ENCODE results near the gene ELP1.
"Not testable (repeated sequence)": the region's sequence is repeated elsewhere in the genome, so short reads cannot be mapped to it uniquely, and the experiment has no call there.

The ELP1 gene

GRCh38 chr9:108854094-108854493, 79.8 kb downstream of the ELP1 start:
- no peak for DNase-seq (ENCODE audit: low spot score)

- no peak for DNase-seq (ENCODE audit: low spot score)
Observed at GRCh38 chr9:108852079-108852478, 81.8 kb downstream of the ELP1 start.

GRCh38 chr9:108851138-108851537, 82.8 kb downstream of the ELP1 start:
- no peak for DNase-seq (ENCODE audit: low spot score)

- peak; percentile 7 for DNase-seq (ENCODE audit: low spot score)
Observed at GRCh38 chr9:108850293-108850897, 83.5 kb downstream of the ELP1 start.

- DNase-seq (ENCODE audit: low spot score), result not testable (repeated sequence)
Observed at GRCh38 chr9:108848296-108848695, 85.6 kb downstream of the ELP1 start.

- no peak for DNase-seq (ENCODE audit: low spot score)
Observed at GRCh38 chr9:108845947-108846346, 88.0 kb downstream of the ELP1 start.

- DNase-seq (ENCODE audit: low spot score), result no peak
Observed at GRCh38 chr9:108845507-108845906, 88.4 kb downstream of the ELP1 start.

GRCh38 chr9:108844856-108845255, 89.1 kb downstream of the ELP1 start:
- no peak for DNase-seq (ENCODE audit: low spot score)

GRCh38 chr9:108844391-108844790, 89.5 kb downstream of the ELP1 start:
- no peak for DNase-seq (ENCODE audit: low spot score)

- no peak for DNase-seq (ENCODE audit: low spot score)
Observed at GRCh38 chr9:108842610-108843295, 91.2 kb downstream of the ELP1 start.

GRCh38 chr9:108839561-108839960, 94.4 kb downstream of the ELP1 start:
- not testable (repeated sequence) for DNase-seq (ENCODE audit: low spot score)

- DNase-seq (ENCODE audit: low spot score), result no peak
Observed at GRCh38 chr9:108838017-108838416, 95.9 kb downstream of the ELP1 start.

GRCh38 chr9:108837530-108837929, 96.4 kb downstream of the ELP1 start:
- no peak for DNase-seq (ENCODE audit: low spot score)

- no peak for DNase-seq (ENCODE audit: low spot score)
Observed at GRCh38 chr9:108836781-108837180, 97.1 kb downstream of the ELP1 start.

GRCh38 chr9:108836319-108836718, 97.6 kb downstream of the ELP1 start:
- no peak for DNase-seq (ENCODE audit: low spot score)

GRCh38 chr9:108835831-108836230, 98.1 kb downstream of the ELP1 start:
- no peak for DNase-seq (ENCODE audit: low spot score)

GRCh38 chr9:108834959-108835665, 98.8 kb downstream of the ELP1 start:
- no peak for DNase-seq (ENCODE audit: low spot score)

GRCh38 chr9:108832179-108832500, 101.8 kb downstream of the ELP1 start:
- no peak for DNase-seq (ENCODE audit: low spot score)

- DNase-seq (ENCODE audit: low spot score), result no peak
Observed at GRCh38 chr9:108831496-108832178, 102.3 kb downstream of the ELP1 start.

GRCh38 chr9:108830272-108830671, 103.7 kb downstream of the ELP1 start:
- DNase-seq (ENCODE audit: low spot score), result no peak

GRCh38 chr9:108823829-108824228, 110.1 kb downstream of the ELP1 start:
- no peak for DNase-seq (ENCODE audit: low spot score)
